ENCODE measurements around the gene RFTN1. TPM values are rescaled to one million over a fixed set of nuclear protein-coding genes. Genes with fewer than 3 reads are reported as not detected.

The RFTN1 gene
- total and polyA plus RNA-seq, 10 of the 15 experiments (the other 5 are each of a cell fraction or from before 2014, with no cell fraction given): 20.6 to 213 (median 147) TPM

- TF ChIP-seq ELK1 (IDR thresholded peaks at IDR 0.05; ENCODE audit: low read depth, low read length) (no peak), TCF12 (IDR thresholded peaks at IDR 0.05; ENCODE audit: low read depth, low read length) (no peak), CREM (IDR thresholded peaks at IDR 0.05; ENCODE audit: low read depth) (0 out of 2 replicates have a peak, but pooled peaks have one; percentile 23), CEBPB (IDR thresholded peaks at IDR 0.05; ENCODE audit: borderline replicate concordance in 1 of 2, low read depth in 2 of 2, low read length in 2 of 2) (no peak), MLLT1 (IDR thresholded peaks at IDR 0.05) (peak; percentile 56; the same call in 1 of the 2 replicates), PKNOX1 (IDR thresholded peaks at IDR 0.05) (peak; percentile 72), TCF3 (IDR thresholded peaks at IDR 0.05; ENCODE audit: borderline replicate concordance, insufficient read depth, low read depth, low read length) (no peak)
Observed at GRCh38 chr3:16300307-16300706, 213.2 kb downstream of the RFTN1 start (continued).

- 81% methylated on average over 3 of the region's 3 CpGs for WGBS (ENCODE audit: insufficient coverage, insufficient replicate concordance, low lambda C conversion rate, missing lambda C conversion rate)
- DNase-seq (ENCODE audit: low read depth, low spot score) (no peak), ATAC-seq (no peak), FAIRE-seq (no peak)
- Histone ChIP-seq H2AFZ (ENCODE audit: control insufficient read depth, low read depth, low read length) (no peak overlapping the region), H3K27ac (ENCODE audit: control insufficient read depth, insufficient read depth) (no peak overlapping the region), H3K36me3 (ENCODE audit: control insufficient read depth in 2 of 2, insufficient read depth in 2 of 2, low read length in 1 of 2) (peaks cover 1 to 15% of the 10 kb centered on the region in 2 experiments), H3K9me3 (replicated peaks; ENCODE audit: control insufficient read depth, insufficient read depth, low read length) (no peaks in the 10 kb centered on the region; the same call in 2 of the 3 replicates), H3K4me1 (ENCODE audit: control insufficient read depth, insufficient read depth, low read length) (peaks cover 25% of the 10 kb centered on the region), H4K20me1 (ENCODE audit: control insufficient read depth, insufficient read depth) (no peaks in the 10 kb centered on the region), H3K79me2 (ENCODE audit: control insufficient read depth, insufficient read depth, low read length) (no peaks in the 10 kb centered on the region), H3K9ac (ENCODE audit: control insufficient read depth, insufficient read depth, low read length) (no peak overlapping the region), H3K27me3 (replicated peaks in 1 of 2; ENCODE audit: control insufficient read depth in 2 of 2, insufficient read depth in 2 of 2, low read length in 1 of 2) (no peaks in the 10 kb centered on the region), H3K4me3 (no peak overlapping the region), H3K4me2 (ENCODE audit: control insufficient read depth, insufficient read depth) (no peak overlapping the region)
- BruUV-seq (replicated peaks): no TSS peak
- POLR2A ChIA-PET: interaction anchor here (1.5 kb wide), 1 partner anchor 13 kb away, joined by 4 read pairs; no protein-coding TSS in a partner anchor
- CTCF ChIA-PET: interaction anchor here (1.5 to 6.3 kb wide), 2 partner anchors 8 to 252 kb away, joined by 4 to 45 read pairs; no protein-coding TSS in a partner anchor
- TF ChIP-seq EP300 (IDR thresholded peaks at IDR 0.05; ENCODE audit: borderline replicate concordance in 1 of 2, control insufficient read depth in 1 of 2, low read depth in 2 of 2, low read length in 2 of 2) (peak in 1 of 2 experiments; percentile 5; a peak in 1 of 4 replicates), RAD51 (IDR thresholded peaks at IDR 0.05) (no peak), FOXK2 (IDR thresholded peaks at IDR 0.05) (no peak), IKZF1 (conservative IDR thresholded peaks at IDR 0.05) (0 out of 2 replicates have a peak, but pooled peaks have one; percentile 3), NRF1 (conservative IDR thresholded peaks at IDR 0.05; ENCODE audit: low read depth, low read length) (no peak)
- intact Hi-C loops (cut with micrococcal nuclease; ENCODE audit: unreplicated experiment) (loop anchor here (10.0 kb wide), 1 partner anchor 525 kb away; no protein-coding TSS in a partner anchor), in situ Hi-C loops (cut with MboI) (loop anchor here (25.0 kb wide), 2 partner anchors 738 to 913 kb away; no protein-coding TSS in a partner anchor)
- SMC1A ChIA-PET (ENCODE audit: uncharacterized antibody, unreplicated experiment): interaction anchor here (0.6 to 3.1 kb wide), 10 partner anchors 8 to 213 kb away, joined by 3 to 19 read pairs (median 6); no protein-coding TSS in a partner anchor
- RAD21 ChIA-PET (ENCODE audit: unreplicated experiment): interaction anchor here (1.2 to 3.3 kb wide), 5 partner anchors 9 to 217 kb away, joined by 5 to 26 read pairs (median 11); no protein-coding TSS in a partner anchor
Observed at GRCh38 chr3:16299746-16300145, 213.8 kb downstream of the RFTN1 start.
